DMS 273 (cell line): Measurements from ENCODE around the gene TCOF1.

ENCODE experiments used
- DNase-seq: peaks from one replicate; lab custom pipeline; 2025; ENCODE audit not compliant: unreplicated experiment; lab: John Stamatoyannopoulos, UW

Gene TCOF1

GRCh38 chr5:150347451-150347850, 10.0 kb upstream of the TCOF1 start:
- DNase-seq: no peak

DNA sequence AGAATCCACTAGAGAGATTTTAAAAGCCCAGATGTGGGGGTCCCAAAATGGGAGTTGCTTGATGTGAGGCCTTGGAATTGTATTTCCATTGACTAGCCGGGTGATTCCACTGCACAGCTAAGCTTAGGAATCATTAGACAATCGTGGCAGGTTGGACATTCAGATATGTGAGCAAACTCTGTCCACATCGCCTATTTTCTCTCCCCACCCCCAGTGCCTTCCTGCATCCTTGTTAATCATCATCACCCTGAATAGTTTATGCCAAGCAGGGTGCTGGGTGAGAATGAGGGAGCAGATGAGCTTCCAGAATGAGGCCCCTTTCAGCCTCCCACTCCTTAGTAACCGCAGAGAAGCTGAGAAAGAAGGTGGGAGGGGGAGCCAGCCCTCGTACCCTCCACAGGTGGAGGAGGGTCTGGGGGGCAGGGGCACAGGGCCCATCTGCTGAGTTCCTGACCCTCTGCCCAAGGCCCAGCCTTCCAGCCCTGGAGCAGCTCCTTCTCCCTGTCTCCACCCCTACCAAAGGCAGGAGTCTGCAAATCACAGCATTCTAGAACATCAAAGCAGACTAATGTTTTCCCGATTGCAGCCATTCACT, 7.7 kb upstream of the TCOF1 start:
- DNase-seq: no peak

GRCh38 chr5:150350524-150351344, 6.8 kb upstream of the TCOF1 start:
- peak; percentile 78 for DNase-seq

GRCh38 chr5:150352244-150353031, 5.1 kb upstream of the TCOF1 start:
- no peak for DNase-seq

GRCh38 chr5:150353032-150353675, 4.3 kb upstream of the TCOF1 start:
- DNase-seq: no peak

DNA sequence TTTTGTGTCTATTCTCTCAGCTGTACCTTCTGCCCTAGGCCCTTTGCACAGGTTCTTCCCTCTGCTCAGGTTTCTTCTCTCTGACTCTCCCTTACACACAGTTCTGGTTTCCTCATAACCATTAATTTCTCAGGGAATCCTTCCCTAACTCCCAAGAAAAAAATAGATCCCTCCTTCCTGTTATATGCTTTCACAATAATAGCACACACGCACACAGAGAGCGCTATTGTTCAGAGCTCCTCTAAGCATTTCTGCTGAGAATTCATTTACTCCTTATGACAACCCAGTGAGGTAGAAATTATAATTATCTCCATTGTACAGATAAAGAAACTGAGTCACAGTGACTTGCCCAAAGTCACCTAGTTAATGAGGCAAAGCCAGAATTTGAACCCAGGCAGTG, 1.7 kb upstream of the TCOF1 start:
- no peak for DNase-seq

GRCh38 chr5:150356575-150357294, 762 bp upstream of the TCOF1 start:
- no peak for DNase-seq

- no peak for DNase-seq
Measured at GRCh38 chr5:150358261-150359095, 981 bp downstream of the TCOF1 start.

- no peak for DNase-seq
Measured at GRCh38 chr5:150361301-150361700, 3.8 kb downstream of the TCOF1 start.

GRCh38 chr5:150363185-150363584, 5.7 kb downstream of the TCOF1 start:
- no peak for DNase-seq

DNA sequence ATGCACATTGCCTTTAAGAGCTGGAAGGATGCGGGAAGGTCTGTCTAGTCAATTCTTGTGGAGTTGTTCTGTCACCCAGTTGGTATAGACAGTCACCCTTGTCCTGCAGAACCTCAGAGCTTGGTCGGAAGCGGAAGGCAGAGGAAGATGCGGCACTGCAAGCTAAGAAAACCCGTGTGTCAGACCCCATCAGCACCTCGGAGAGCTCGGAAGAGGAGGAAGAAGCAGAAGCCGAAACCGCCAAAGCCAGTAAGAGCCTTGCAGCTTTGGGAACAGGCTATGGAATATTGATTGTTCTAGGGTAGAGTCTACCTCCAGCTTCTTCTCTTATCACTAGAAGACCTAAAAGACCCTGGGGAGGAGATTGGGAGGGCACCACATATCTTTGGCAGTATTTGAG, 6.5 kb downstream of the TCOF1 start:
- DNase-seq: no peak

DNA sequence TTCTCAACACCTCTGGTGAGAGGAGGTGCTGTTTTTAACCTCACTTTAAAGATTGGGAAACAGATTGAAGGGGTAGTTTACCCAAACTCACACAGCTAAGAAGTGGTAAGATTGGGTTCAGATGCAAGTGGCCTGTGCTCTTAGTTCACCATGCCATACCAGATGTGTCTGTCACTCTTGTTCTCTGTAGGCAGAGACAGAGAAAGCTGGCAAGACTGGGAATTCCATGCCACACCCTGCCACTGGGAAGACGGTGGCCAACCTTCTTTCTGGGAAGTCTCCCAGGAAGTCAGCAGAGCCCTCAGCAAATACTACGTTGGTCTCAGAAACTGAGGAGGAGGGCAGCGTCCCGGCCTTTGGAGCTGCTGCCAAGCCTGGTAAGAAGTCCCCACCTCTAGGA, 11.0 kb downstream of the TCOF1 start:
- DNase-seq: no peak

GRCh38 chr5:150372639-150373038, 15.1 kb downstream of the TCOF1 start:
- no peak for DNase-seq

DNA sequence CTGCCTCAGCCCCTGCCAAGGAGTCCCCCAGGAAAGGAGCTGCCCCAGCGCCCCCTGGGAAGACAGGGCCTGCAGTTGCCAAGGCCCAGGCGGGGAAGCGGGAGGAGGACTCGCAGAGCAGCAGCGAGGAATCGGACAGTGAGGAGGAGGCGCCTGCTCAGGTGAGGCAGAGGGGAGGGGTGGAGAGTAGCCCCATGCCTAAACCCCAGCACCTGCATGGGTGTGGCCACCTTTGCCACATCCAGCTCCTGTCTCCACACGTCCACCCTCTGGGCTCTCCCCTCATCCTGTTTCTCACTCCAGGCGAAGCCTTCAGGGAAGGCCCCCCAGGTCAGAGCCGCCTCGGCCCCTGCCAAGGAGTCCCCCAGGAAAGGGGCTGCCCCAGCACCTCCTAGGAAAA, 17.2 kb downstream of the TCOF1 start:
- no peak for DNase-seq

GRCh38 chr5:150376799-150377771, 19.6 kb downstream of the TCOF1 start:
- no peak for DNase-seq

- DNase-seq: no peak
Measured at GRCh38 chr5:150377964-150378694, 20.6 kb downstream of the TCOF1 start.

DNA sequence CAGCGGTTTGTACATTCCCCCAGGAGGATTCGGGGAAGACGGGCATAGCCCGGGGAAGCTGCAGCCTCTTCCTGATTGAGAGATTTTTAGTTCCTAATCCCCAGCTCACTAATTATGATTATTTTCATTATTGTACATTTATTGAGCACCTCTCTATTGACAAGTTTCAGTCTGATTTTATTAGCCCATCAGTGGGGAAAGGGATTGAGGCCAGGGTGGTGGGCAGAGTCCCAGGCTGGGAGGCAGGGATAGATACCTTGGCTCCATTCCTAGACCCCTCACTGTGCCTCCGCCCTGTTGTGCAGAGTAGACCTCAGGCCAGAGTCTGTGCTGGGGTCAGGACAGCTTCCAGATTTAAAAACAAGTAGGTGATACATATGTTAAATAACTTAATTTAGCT, 27.2 kb downstream of the TCOF1 start:
- DNase-seq: no peak
